OCI-LY1 (cell line): ENCODE results near the gene USP47.

ENCODE experiments used
- H2AFZ ChIP-seq: fragments of 200-600 bp; sonication (generic), shearing (Covaris generic); 2 replicates; pipeline ENCODE4 v1.6.0; 2014; ENCODE audit warnings: antibody characterized with exemption, mild to moderate bottlenecking, low read length
- H3F3A ChIP-seq: fragments of 200-600 bp; sonication (generic), shearing (Covaris generic); 2 replicates; pipeline ENCODE4 v1.6.0; 2014; ENCODE audit warnings: mild to moderate bottlenecking, antibody characterized with exemption, low read length, moderate library complexity; ENCODE audit not compliant: insufficient read depth
- H3K27ac ChIP-seq: fragments of 200-600 bp; sonication (generic); 2 replicates; pipeline ENCODE4 v1.5.1; 2014; ENCODE audit warnings: low read length, mixed run types, mild to moderate bottlenecking, low read depth; ENCODE audit not compliant: poor library complexity, severe bottlenecking
- H3K27me3 ChIP-seq: fragments of 200-600 bp; sonication (generic); 2 replicates; pipeline ENCODE4 v1.6.0; 2014; ENCODE audit warnings: antibody characterized with exemption, mild to moderate bottlenecking, low read length, moderate library complexity; ENCODE audit not compliant: insufficient read depth
- H3K36me3 ChIP-seq: fragments of 200-600 bp; sonication (generic); 2 replicates; pipeline ENCODE4 v1.6.1; 2014; ENCODE audit warnings: mild to moderate bottlenecking, antibody characterized with exemption, low read length, moderate library complexity, mixed read lengths; ENCODE audit not compliant: insufficient read depth
- H3K4me1 ChIP-seq: fragments of 200-600 bp; sonication (generic); 2 replicates; pipeline ENCODE4 v1.5.1; 2014; ENCODE audit warnings: mild to moderate bottlenecking, low read length, moderate library complexity; ENCODE audit not compliant: insufficient read depth, severe bottlenecking
- H3K4me2 ChIP-seq: fragments of 200-600 bp; sonication (generic), shearing (Covaris generic); 2 replicates; pipeline ENCODE4 v1.6.1; 2014; ENCODE audit warnings: low read length
- H3K4me3 ChIP-seq: fragments of 200-600 bp; sonication (generic); 2 replicates; pipeline ENCODE4 v1.5.1; 2014; ENCODE audit warnings: low read length, low read depth, mild to moderate bottlenecking, mixed read lengths; ENCODE audit not compliant: poor library complexity, severe bottlenecking
- H3K79me2 ChIP-seq: fragments of 200-600 bp; shearing (Covaris generic); 2 replicates; pipeline ENCODE4 v1.6.1; 2016; ENCODE audit warnings: mixed run types, low read length, mixed read lengths; ENCODE audit not compliant: insufficient read depth
- H3K9ac ChIP-seq: fragments of 200-600 bp; sonication (generic), shearing (Covaris generic); 2 replicates; pipeline ENCODE4 v1.6.1; 2014; ENCODE audit warnings: mild to moderate bottlenecking, low read length, mixed read lengths
- H3K9me2 ChIP-seq: fragments of 200-600 bp; sonication (generic), shearing (Covaris generic); 2 replicates; pipeline ENCODE4 v1.6.1; 2014; ENCODE audit warnings: low read depth, mild to moderate bottlenecking, low read length, mixed read lengths
- H3K9me3 ChIP-seq: fragments of 200-600 bp; shearing (Covaris generic); 2 replicates; pipeline ENCODE4 v1.6.1; 2014; ENCODE audit warnings: low read length, mixed read lengths
- H4K20me1 ChIP-seq: fragments of 200-600 bp; sonication (generic), shearing (Covaris generic); 2 replicates; pipeline ENCODE4 v1.6.0; 2016; ENCODE audit warnings: mild to moderate bottlenecking, low read length; ENCODE audit not compliant: insufficient read depth
- EZH2 ChIP-seq: fragments of 200-600 bp; sonication (generic), shearing (Covaris generic); IDR thresholded peaks from 2 replicates; pipeline ENCODE4 v1.8.0; 2017; ENCODE audit warnings: borderline replicate concordance, mixed run types, mild to moderate bottlenecking, antibody characterized with exemption, low read length, moderate library complexity, mixed read lengths
- TF ChIP-seq, protein P1 (sequence below): fragments of 200-600 bp; sonication (generic), shearing (Covaris generic); IDR thresholded peaks from 2 replicates; pipeline ENCODE4 v1.5.1; 2017; ENCODE audit warnings: mild to moderate bottlenecking, antibody characterized with exemption, low read length, moderate library complexity, mixed read lengths

Gene USP47

DNA sequence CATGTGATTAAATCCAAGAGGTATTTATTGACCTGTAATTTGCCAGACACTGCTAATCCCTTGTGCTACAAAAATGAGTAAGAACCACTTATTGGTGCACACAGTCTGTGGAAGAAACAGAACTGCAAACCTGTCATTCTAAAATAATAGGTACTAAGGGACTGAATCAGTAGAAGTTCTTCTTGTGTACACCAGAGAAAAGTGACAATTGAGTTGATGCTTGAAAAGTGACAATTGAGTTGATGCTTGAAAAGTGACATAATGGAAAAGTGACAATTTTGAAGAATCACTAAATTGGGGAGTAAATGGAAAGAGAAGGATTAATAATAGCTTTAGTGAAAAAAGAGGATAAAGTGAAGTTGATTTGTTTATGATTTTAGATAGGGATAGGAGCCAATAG, 110.3 kb downstream of the USP47 start:
- Histone ChIP-seq H3K36me3 (peaks cover 74% of the 10 kb centered on the region), H3K79me2 (no peaks in the 10 kb centered on the region)

DNA sequence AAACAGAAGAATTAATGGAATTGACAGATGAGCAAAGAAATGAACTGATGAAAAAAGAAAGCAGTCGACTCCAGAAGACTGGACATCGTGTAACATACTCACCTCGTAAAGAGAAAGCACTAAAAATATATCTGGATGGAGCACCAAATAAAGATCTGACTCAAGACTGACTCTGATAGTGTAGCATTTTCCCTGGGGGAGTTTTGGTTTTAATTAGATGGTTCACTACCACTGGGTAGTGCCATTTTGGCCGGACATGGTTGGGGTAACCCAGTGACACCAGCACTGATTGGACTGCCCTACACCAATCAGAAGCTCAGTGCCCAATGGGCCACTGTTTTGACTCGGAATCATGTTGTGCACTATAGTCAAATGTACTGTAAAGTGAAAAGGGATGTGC, 114.2 kb downstream of the USP47 start:
- Histone ChIP-seq H3K27ac (no peak overlapping the region), H3K4me1 (no peaks in the 10 kb centered on the region), H3K9ac (no peak overlapping the region), H3K9me2 (no peaks in the 10 kb centered on the region), H3K9me3 (no peaks in the 10 kb centered on the region), H3F3A (no peaks in the 10 kb centered on the region), H3K79me2 (no peaks in the 10 kb centered on the region), H3K4me3 (no peak overlapping the region), H4K20me1 (no peaks in the 10 kb centered on the region), H3K36me3 (peaks cover 55% of the 10 kb centered on the region), H2AFZ (no peak overlapping the region), H3K4me2 (no peak overlapping the region), H3K27me3 (no peaks in the 10 kb centered on the region)
- TF ChIP-seq, protein P1, sequence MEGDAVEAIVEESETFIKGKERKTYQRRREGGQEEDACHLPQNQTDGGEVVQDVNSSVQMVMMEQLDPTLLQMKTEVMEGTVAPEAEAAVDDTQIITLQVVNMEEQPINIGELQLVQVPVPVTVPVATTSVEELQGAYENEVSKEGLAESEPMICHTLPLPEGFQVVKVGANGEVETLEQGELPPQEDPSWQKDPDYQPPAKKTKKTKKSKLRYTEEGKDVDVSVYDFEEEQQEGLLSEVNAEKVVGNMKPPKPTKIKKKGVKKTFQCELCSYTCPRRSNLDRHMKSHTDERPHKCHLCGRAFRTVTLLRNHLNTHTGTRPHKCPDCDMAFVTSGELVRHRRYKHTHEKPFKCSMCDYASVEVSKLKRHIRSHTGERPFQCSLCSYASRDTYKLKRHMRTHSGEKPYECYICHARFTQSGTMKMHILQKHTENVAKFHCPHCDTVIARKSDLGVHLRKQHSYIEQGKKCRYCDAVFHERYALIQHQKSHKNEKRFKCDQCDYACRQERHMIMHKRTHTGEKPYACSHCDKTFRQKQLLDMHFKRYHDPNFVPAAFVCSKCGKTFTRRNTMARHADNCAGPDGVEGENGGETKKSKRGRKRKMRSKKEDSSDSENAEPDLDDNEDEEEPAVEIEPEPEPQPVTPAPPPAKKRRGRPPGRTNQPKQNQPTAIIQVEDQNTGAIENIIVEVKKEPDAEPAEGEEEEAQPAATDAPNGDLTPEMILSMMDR = no peak
- TF ChIP-seq EZH2 = no peak

More for the DNA sequence above, 110.3 kb downstream of the USP47 start:
- H3K9ac ChIP-seq = no peak overlapping the region
- no peaks in the 10 kb centered on the region for H3K4me1 ChIP-seq
- H3K9me3 ChIP-seq = no peaks in the 10 kb centered on the region
- H3K4me2 ChIP-seq = no peak overlapping the region
- H3K4me3 ChIP-seq = no peak overlapping the region
- no peak overlapping the region for H2AFZ ChIP-seq
- no peak overlapping the region for H3K27ac ChIP-seq
- H3K27me3 ChIP-seq = no peaks in the 10 kb centered on the region
- no peak for TF ChIP-seq EZH2
- TF ChIP-seq, protein P1 = no peak
- no peaks in the 10 kb centered on the region for H4K20me1 ChIP-seq
- H3F3A ChIP-seq = no peaks in the 10 kb centered on the region
- H3K9me2 ChIP-seq = no peaks in the 10 kb centered on the region

DNA sequence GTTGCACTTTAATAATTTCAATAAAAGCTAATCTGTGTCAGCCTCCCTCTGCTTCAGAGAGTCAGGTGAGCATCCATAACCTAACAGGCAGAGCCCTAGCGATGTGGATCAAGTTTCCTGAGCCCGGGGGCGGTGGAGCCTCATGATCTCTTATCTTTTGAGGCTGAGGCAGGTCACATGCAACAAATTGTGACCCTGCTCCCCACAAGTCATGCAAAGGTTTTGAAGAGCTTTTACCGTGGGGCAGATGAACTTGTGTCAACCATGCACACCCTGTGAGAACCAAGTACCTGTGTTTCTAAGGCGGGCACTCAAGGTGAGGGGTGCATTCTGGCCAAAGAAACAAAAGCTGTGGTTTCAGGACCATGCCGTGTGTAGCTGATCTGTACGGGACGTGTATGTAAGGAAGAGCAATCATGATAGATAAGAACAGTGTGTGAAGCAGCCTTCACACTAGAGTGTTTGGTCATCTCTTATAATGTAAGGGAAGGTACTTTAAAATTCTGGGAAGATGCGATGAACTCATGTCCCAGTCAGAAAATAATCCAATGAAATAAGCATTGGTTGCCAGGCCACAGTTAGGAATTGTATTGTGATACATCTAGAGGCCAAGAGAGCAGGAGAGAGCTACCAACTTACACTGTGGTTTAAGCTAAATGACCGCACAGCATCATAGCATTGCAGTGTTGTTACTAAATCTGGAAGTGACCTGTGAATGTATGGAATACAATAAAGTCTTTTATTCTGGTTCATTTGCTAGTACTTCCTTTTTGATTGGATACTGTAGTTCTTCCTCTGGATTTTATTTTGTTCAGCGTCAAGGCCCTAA, 116.8 kb downstream of the USP47 start:
- TF ChIP-seq, protein P1 = no peak
- TF ChIP-seq EZH2 = no peak
- H4K20me1 ChIP-seq = no peaks in the 10 kb centered on the region

More for the DNA sequence above, 116.8 kb downstream of the USP47 start:
- H3F3A ChIP-seq = no peaks in the 10 kb centered on the region
- H3K9me3 ChIP-seq = no peaks in the 10 kb centered on the region
- H3K4me3 ChIP-seq = no peak overlapping the region
- no peaks in the 10 kb centered on the region for H3K4me1 ChIP-seq
- no peaks in the 10 kb centered on the region for H3K27me3 ChIP-seq
- H3K9ac ChIP-seq = no peak overlapping the region
- H3K36me3 ChIP-seq = peaks cover 36% of the 10 kb centered on the region
- no peaks in the 10 kb centered on the region for H3K9me2 ChIP-seq
- no peak overlapping the region for H3K4me2 ChIP-seq
- H3K79me2 ChIP-seq = no peaks in the 10 kb centered on the region
- no peak overlapping the region for H2AFZ ChIP-seq
- no peak overlapping the region for H3K27ac ChIP-seq
